CD4-positive, alpha-beta T cell treated with Interleukin-21 for 1 hour (primary cell): Measurements from ENCODE around the gene SAMD1.

ENCODE experiments used
- DNase-seq: peaks from one replicate; pipeline ENCODE4 v3.0.0-alpha.2; 2020

SAMD1 gene

DNA sequence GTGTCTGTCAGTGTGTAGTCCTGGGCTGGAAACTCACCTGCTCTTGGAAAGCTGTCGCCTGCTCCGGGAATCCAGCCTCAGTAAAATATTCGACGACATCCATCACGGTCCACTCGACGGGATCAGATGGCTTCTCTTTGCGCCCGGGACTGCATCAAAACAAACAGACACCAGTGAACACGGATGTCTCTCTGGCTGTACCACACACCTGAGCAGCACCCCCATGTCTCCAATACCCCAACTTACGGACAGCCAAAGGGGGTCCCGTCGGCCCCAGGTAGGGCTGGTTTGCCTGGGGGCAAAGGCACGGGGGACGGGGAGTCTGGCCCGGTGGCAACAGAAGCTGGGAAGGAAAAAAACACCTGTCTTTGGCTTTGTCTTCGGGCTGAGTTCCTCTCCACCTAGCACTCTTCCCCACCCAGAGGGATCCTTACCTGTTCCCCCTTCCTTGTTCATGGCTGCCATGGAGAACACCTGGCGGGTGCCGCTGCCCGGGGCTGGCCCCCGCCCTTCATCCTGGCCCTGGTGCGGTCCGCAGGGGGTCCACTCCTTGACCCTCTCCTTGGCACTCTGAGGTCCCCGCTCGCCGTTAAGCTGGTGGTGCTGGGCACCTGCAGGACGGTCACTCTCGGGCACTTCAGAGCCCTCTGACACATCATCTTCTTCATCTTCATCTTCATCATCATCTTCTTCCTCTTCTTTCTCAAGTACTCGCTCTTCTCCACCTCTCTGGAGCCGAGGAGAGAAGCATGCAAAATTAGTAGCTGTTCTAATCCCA lies 1.7 kb downstream of the SAMD1 start:
- DNase-seq, result no peak

- no peak for DNase-seq
Observed at GRCh38 chr19:14086098-14086497, 4.5 kb downstream of the SAMD1 start.

GRCh38 chr19:14085309-14085995 lies 5.1 kb downstream of the SAMD1 start, which contains the start of gene C19orf67:
Gene C19orf67, minus strand, starts transcription at chr19:14085783. Its CDS starts 156 bp downstream, at chr19:14085627.
- no peak for DNase-seq

DNA sequence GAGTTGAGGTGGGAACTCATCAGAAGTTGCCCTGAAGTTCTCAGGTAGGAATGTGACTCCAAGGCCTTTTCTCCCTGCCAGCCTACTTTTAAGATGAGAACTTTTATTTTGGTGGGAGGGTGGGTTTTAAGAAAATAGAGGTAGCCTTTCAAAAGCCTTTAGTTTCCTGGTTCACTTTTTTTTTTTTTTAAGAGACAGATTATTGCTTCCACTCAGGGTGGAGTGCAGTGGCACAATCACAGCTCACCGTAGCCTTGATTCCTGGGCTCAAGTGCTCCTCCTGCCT lies 7.9 kb downstream of the SAMD1 start:
- no peak for DNase-seq

- peak; percentile 60 for DNase-seq
Observed at GRCh38 chr19:14081797-14082674, 8.5 kb downstream of the SAMD1 start.

DNA sequence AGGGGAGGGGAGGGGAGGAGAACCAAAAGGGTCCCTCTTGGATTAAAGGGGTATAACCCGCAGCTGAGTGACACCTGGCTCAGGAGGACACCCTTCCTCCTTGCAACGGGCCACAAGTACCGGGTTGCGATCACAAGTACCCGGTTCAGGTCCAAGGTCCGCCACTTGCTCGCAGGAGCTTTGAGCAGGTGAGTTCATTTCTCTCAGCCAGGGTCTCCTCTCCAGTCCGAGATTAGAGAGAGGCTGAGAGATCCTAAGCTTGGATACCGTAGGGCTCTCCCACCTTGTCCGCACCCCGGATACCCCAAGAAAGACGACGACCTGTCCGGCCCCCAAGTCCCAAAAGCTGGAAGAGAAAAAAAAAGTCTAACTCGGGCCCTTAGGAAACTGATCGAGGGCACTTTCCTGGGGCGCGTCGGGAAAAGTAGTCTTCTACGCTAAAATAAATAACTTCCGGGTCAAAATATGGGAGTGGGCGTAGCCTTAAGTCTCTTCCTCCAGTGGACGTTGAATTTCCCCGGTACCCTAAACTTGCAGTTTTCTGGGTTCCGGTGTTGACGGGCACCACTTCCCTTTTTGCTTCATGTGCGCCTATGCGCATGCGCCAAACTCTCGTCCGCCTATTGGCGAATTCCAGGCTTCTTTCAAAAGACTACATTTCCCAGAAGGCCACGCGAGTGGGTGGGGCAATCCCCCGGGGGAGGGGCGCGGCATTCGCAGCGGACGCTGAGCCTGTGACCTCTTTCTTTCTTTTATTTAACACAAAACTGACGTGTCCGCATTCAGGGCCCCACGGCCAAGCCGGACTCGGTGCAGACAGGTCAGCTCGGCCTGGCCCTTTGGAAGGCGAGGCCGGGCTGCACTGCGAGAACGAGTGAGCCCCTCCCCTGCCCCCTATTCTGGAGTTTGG lies 9.4 kb downstream of the SAMD1 start:
- peak; percentile 100 for DNase-seq

DNA sequence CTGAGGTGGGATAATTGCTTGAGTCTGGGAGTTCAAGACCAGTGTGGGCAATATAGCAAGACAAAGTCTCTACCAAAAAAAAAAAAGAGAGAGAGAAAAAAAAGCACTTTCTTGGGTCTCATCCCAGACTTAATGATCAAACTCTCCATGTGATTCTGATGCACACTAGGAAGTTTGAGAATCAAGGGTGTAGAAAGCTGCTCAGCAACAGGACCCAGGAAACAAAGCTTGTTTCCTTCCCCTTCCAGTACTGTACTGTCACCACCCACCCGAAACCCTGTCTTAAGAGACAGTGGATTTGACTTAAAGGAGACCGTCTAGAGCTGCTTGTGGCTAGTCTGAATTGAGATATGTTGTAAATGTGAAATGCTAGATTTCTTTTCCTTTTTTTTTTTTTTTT lies 12.1 kb downstream of the SAMD1 start:
- no peak for DNase-seq

- no peak for DNase-seq
Observed at GRCh38 chr19:14073925-14074838, 16.4 kb downstream of the SAMD1 start.

- peak; percentile 79 for DNase-seq
Observed at GRCh38 chr19:14073261-14073924, 17.2 kb downstream of the SAMD1 start.

GRCh38 chr19:14072535-14073260 lies 17.9 kb downstream of the SAMD1 start, which contains the start of gene MISP3:
Gene MISP3, plus strand, starts transcription at chr19:14072786. Its CDS starts 524 bp downstream, at chr19:14073310.
- DNase-seq, result peak; percentile 37

DNA sequence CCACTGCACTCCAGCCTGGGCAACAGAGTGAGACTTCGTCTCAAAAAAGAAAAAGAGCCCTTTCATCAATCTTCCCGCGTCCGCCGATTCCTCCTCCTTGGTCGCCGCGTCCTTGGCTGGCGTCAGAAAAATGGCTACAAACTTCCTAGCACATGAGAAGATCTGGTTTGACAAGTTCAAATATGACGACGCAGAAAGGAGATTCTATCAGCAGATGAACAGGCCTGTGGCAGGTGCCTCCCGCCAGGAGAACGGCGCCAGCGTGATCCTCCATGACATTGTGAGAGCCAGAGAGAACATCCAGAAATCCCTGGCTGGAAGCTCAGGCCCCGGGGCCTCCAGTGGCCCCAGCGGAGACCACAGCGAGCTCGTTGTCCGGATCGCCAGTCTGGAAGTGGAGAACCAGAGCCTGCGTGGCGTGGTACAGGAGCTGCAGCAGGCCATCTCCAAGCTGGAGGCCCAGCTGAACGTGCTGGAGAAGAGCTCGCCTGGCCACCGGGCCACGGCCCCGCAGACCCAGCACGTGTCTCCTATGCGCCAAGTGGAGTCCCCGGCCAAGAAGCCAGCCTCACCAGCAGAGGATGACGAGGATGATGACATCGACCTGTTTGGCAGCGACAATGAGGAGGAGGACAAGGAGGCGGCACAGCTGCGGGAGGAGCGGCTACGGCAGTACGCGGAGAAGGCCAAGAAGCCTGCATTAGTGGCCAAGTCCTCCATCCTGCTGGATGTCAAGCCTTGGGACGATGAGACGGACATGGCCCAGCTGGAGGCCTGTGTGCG lies 20.1 kb downstream of the SAMD1 start:
- DNase-seq, result no peak

GRCh38 chr19:14066134-14066533 lies 24.4 kb downstream of the SAMD1 start:
- no peak for DNase-seq

GRCh38 chr19:14063105-14063504 lies 27.4 kb downstream of the SAMD1 start:
- no peak for DNase-seq

DNA sequence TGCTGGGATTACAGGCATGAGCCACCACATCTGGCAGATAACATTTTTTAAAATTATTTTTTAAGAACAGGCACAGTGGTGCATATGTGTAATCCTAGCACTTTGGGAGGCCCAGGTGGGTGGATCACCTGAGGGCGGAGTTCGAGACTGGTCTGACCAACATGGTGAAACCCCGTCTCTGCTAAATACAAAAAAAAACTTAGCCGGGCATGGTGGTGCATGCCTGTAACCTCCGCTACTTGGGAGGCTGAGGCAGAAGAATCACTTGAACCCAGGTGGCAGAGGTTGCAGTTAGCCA lies 28.0 kb downstream of the SAMD1 start:
- no peak for DNase-seq

DNA sequence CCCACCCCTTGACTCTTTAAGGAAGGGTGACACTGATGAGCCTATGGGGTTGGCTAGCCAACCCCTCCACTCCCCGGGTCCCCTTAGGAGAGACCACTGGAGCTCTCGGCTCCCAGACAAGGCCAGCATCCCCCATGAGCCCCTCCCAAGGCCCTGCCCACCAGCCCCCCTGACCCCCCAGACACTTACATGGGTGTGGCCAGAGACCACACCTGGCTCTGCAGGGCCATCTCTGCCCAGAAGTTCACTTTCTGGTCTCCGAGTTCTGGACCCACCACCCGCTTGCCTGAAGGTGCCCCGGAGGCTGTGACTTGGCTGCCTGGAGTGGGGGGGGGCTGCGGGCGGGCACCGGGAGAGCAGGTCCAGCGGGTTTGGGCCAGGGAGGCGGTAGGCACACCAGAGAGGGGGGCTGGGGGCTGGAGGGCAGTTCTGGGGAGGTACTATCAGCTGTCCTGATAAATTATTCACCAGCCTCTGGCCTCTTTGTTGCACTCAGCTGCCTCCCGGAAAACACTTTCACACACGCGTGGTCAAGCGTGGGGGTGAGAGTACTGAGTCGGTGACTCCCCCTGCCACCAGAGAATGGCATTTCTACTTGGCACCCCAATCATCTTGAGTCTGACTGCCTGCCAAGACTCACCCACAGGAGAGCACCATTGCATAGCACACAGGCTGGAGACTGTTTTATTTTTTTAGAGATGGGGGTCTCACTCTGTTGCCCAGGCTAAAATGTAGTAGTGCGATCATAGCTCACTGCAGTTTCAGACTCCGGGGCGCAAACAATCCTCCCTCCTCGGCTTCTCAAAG lies 28.6 kb downstream of the SAMD1 start, which contains the start of gene PALM3:
Gene PALM3, minus strand, starts transcription at position 326 of the 807 bp plus-strand sequence. Its CDS starts 96 bp downstream, at position 230.
- DNase-seq, result no peak

- DNase-seq, result no peak
Observed at GRCh38 chr19:14061081-14061749, 29.3 kb downstream of the SAMD1 start.

GRCh38 chr19:14059652-14060155 lies 30.8 kb downstream of the SAMD1 start:
- no peak for DNase-seq
